Loucy (cell line): ENCODE results near the gene SELL.

Experiments used
- H2AFZ ChIP-seq: fragments of 200-600 bp; sonication (generic); 2 replicates; pipeline ENCODE4 v1.6.0; 2016; ENCODE audit warnings: antibody characterized with exemption, mild to moderate bottlenecking, low read length, moderate library complexity
- H3F3A ChIP-seq: fragments of 200-600 bp; 2 replicates; pipeline ENCODE4 v1.6.0; 2016; ENCODE audit warnings: antibody characterized with exemption, low read depth, mild to moderate bottlenecking
- H3K27me3 ChIP-seq: fragments of 200-600 bp; sonication (generic); 2 replicates; pipeline ENCODE4 v1.6.1; 2014; ENCODE audit warnings: low read length, mild to moderate bottlenecking; ENCODE audit not compliant: insufficient read depth, poor library complexity, severe bottlenecking
- H3K36me3 ChIP-seq: fragments of 200-600 bp; sonication (generic); 2 replicates; pipeline ENCODE4 v1.6.1; 2016; ENCODE audit warnings: low read length; ENCODE audit not compliant: insufficient read depth
- H3K4me1 ChIP-seq: fragments of 200-600 bp; sonication (generic); 2 replicates; pipeline ENCODE4 v1.5.1; 2014; ENCODE audit warnings: low read length, mild to moderate bottlenecking; ENCODE audit not compliant: insufficient read depth, poor library complexity, severe bottlenecking
- H3K4me2 ChIP-seq: fragments of 200-600 bp; sonication (generic); 2 replicates; pipeline ENCODE4 v1.6.0; 2014; ENCODE audit warnings: antibody characterized with exemption, low read length, low read depth, mild to moderate bottlenecking; ENCODE audit not compliant: poor library complexity, severe bottlenecking
- H3K4me3 ChIP-seq: fragments of 200-600 bp; sonication (generic); 2 replicates; pipeline ENCODE4 v1.5.1; 2014; ENCODE audit warnings: low read length, mild to moderate bottlenecking, mixed read lengths; ENCODE audit not compliant: poor library complexity, severe bottlenecking
- H3K79me2 ChIP-seq: fragments of 200-600 bp; sonication (generic); 2 replicates; pipeline ENCODE4 v1.6.1; 2014; ENCODE audit warnings: low read length; ENCODE audit not compliant: insufficient read depth
- H3K9ac ChIP-seq: fragments of 200-600 bp; sonication (generic); 2 replicates; pipeline ENCODE4 v1.6.0; 2014; ENCODE audit warnings: mild to moderate bottlenecking, low read depth, low read length, moderate library complexity; ENCODE audit not compliant: poor library complexity, severe bottlenecking
- H3K9me2 ChIP-seq: fragments of 200-600 bp; sonication (generic); replicated peaks from 2 replicates; pipeline ENCODE4 v1.6.1; 2016; ENCODE audit warnings: low read depth, low read length, mixed read lengths
- H3K9me3 ChIP-seq: fragments of 200-600 bp; sonication (generic); 2 replicates; pipeline ENCODE4 v1.6.1; 2014; ENCODE audit warnings: mild to moderate bottlenecking, antibody characterized with exemption, low read length, low read depth; ENCODE audit not compliant: insufficient read depth
- H4K20me1 ChIP-seq: fragments of 200-600 bp; sonication (generic); 2 replicates; pipeline ENCODE4 v1.6.0; 2014; ENCODE audit warnings: antibody characterized with exemption, low read length, mild to moderate bottlenecking; ENCODE audit not compliant: insufficient read depth, poor library complexity, severe bottlenecking
- CTCF ChIP-seq: fragments of 200-600 bp; sonication (generic); conservative IDR thresholded peaks from 2 replicates; pipeline ENCODE4 v1.5.1; 2014; ENCODE audit warnings: mild to moderate bottlenecking, antibody characterized with exemption, low read length
- EZH2phosphoT487 ChIP-seq: fragments of 200-600 bp; IDR thresholded peaks from 2 replicates; pipeline ENCODE4 v1.6.1; 2018; ENCODE audit warnings: antibody characterized with exemption, mild to moderate bottlenecking, moderate library complexity, borderline replicate concordance

The SELL gene

GRCh38 chr1:169648709-169649108, 62.7 kb downstream of the SELL start:
- Histone ChIP-seq H2AFZ (peak overlapping the region; percentile 9; the same call in 1 of the 2 replicates), H3K9me2 (no peaks in the 10 kb centered on the region), H4K20me1 (no peaks in the 10 kb centered on the region), H3K27me3 (no peaks in the 10 kb centered on the region), H3K9me3 (no peaks in the 10 kb centered on the region), H3K79me2 (no peaks in the 10 kb centered on the region), H3F3A (peaks cover 12% of the 10 kb centered on the region; the same call in 1 of the 2 replicates), H3K4me2 (peak overlapping the region; percentile 39), H3K9ac (no peak overlapping the region), H3K36me3 (no peaks in the 10 kb centered on the region), H3K4me1 (peaks cover 28% of the 10 kb centered on the region), H3K4me3 (peak overlapping the region; percentile 21)
- no peak for TF ChIP-seq EZH2phosphoT487
- TF ChIP-seq CTCF: no peak

- Histone ChIP-seq H2AFZ (no peak overlapping the region), H4K20me1 (no peaks in the 10 kb centered on the region), H3K4me2 (no peak overlapping the region), H3K9me3 (no peaks in the 10 kb centered on the region), H3K79me2 (no peaks in the 10 kb centered on the region), H3K4me3 (no peak overlapping the region), H3K9ac (no peak overlapping the region), H3K9me2 (no peaks in the 10 kb centered on the region), H3K4me1 (peaks cover 28% of the 10 kb centered on the region), H3K36me3 (no peaks in the 10 kb centered on the region), H3K27me3 (no peaks in the 10 kb centered on the region), H3F3A (peaks cover 12% of the 10 kb centered on the region; the same call in 1 of the 2 replicates)
- TF ChIP-seq EZH2phosphoT487: no peak
- TF ChIP-seq CTCF: no peak
These were observed 63.2 kb downstream of the SELL start for GRCh38 chr1:169648187-169648586.

GRCh38 chr1:169647512-169647911, 63.9 kb downstream of the SELL start:
- H3K4me3 ChIP-seq: no peak overlapping the region
- H2AFZ ChIP-seq: no peak overlapping the region
- no peaks in the 10 kb centered on the region for H3K79me2 ChIP-seq
- TF ChIP-seq EZH2phosphoT487 (no peak), CTCF (no peak)
- H3F3A ChIP-seq: peaks cover 12% of the 10 kb centered on the region; the same call in 1 of the 2 replicates
- no peaks in the 10 kb centered on the region for H4K20me1 ChIP-seq
- no peak overlapping the region for H3K4me2 ChIP-seq
- H3K9me3 ChIP-seq: no peaks in the 10 kb centered on the region
- H3K27me3 ChIP-seq: no peaks in the 10 kb centered on the region
- H3K9ac ChIP-seq: no peak overlapping the region
- H3K36me3 ChIP-seq: no peaks in the 10 kb centered on the region
- H3K4me1 ChIP-seq: peaks cover 28% of the 10 kb centered on the region
- no peaks in the 10 kb centered on the region for H3K9me2 ChIP-seq
